AG04450 (cell line): ENCODE data around the gene SEMA3A. TPM values are rescaled to one million over a fixed set of nuclear protein-coding genes. Genes with fewer than 3 reads are reported as not detected.

ENCODE experiments used
- CTCF ChIA-PET: fragments of 300-600, 350-600 bp; formaldehyde crosslinking; extraction: SDS; loops from one replicate; lab custom pipeline; 2022; ENCODE audit warnings: antibody characterized with exemption, inconsistent platforms; lab: Charles Lee
- POLR2A ChIA-PET: fragments of 350-600 bp; formaldehyde crosslinking; extraction: SDS; loops from one replicate; lab custom pipeline; 2021; ENCODE audit warnings: antibody characterized with exemption, inconsistent platforms; lab: Yijun Ruan, JAX
- DNase-seq: peaks from one replicate; pipeline ENCODE4 v3.0.0-alpha.2; 2011; ENCODE audit warnings: low read depth, low spot score
- H3K27ac ChIP-seq: one replicate; pipeline ENCODE4 v1.5.1; 2012; ENCODE audit warnings: low read depth, low read length, control low read depth
- H3K27me3 ChIP-seq: one replicate; pipeline ENCODE4 v1.6.0; 2012; ENCODE audit warnings: low read length; ENCODE audit not compliant: control insufficient read depth, insufficient read depth
- H3K4me3 ChIP-seq: 2 replicates; pipeline ENCODE4 v1.5.1; 2011; ENCODE audit warnings: mild to moderate bottlenecking, low read depth, low read length, control low read depth
- H3K9me3 ChIP-seq: 2 replicates; pipeline ENCODE4 v1.5.1; 2012; ENCODE audit warnings: low read length; ENCODE audit not compliant: control insufficient read depth, insufficient read depth
- CTCF ChIP-seq: IDR thresholded peaks from 2 replicates; pipeline ENCODE4 v1.5.1; 2011; ENCODE audit warnings: low read depth, low read length, control low read depth, inconsistent platforms
- polyA plus RNA-seq: library from polyadenylated mRNA; depleted of rRNA; stranded (reverse); fragments of >200 nt; gene quantifications from 2 replicates; pipeline ENCODE4 v1.2.3, GENCODE V29; 2011

SEMA3A gene
- polyA plus RNA-seq, 1 experiment: 80.2 TPM

- Histone ChIP-seq H3K9me3 (no peaks in the 10 kb centered on the region), H3K27me3 (no peaks in the 10 kb centered on the region), H3K4me3 (no peak overlapping the region), H3K27ac (no peak overlapping the region)
- TF ChIP-seq CTCF: peak; percentile 98
- DNase-seq: peak; percentile 53
- ChIA-PET CTCF (interaction anchor here (0.5 to 16.3 kb wide), 100 partner anchors 9 to 1917 kb away, joined by 3 to 660 read pairs (median 4); partner anchors contain the start of genes SEMA3A and SEMA3D), POLR2A (no interaction called here)
Measured at GRCh38 chr7:83936056-83936708, 258.4 kb downstream of the SEMA3A start.

- peak; percentile 47 for TF ChIP-seq CTCF
- ChIA-PET POLR2A (no interaction called here), CTCF (interaction anchor here (0.5 to 16.3 kb wide), 23 partner anchors 9 to 1916 kb away, joined by 3 to 660 read pairs (median 4); partner anchors contain the start of gene SEMA3A)
- DNase-seq: no peak
- Histone ChIP-seq H3K9me3 (no peaks in the 10 kb centered on the region), H3K4me3 (no peak overlapping the region), H3K27me3 (no peaks in the 10 kb centered on the region), H3K27ac (no peak overlapping the region)
Measured at GRCh38 chr7:83934118-83934734, 260.4 kb downstream of the SEMA3A start.

GRCh38 chr7:83931968-83932367 is 262.6 kb downstream of the SEMA3A start:
- Histone ChIP-seq H3K9me3 (no peaks in the 10 kb centered on the region), H3K27me3 (no peaks in the 10 kb centered on the region), H3K4me3 (no peak overlapping the region), H3K27ac (no peak overlapping the region)
- CTCF ChIA-PET: interaction anchor here (1.4 to 16.3 kb wide), 2 partner anchors 16 to 1095 kb away, joined by 3 to 660 read pairs; no protein-coding TSS in a partner anchor
- no peak for DNase-seq
- TF ChIP-seq CTCF: no peak
- POLR2A ChIA-PET: no interaction called here

- Histone ChIP-seq H3K9me3 (no peaks in the 10 kb centered on the region), H3K27ac (no peak overlapping the region), H3K27me3 (no peaks in the 10 kb centered on the region), H3K4me3 (no peak overlapping the region)
- ChIA-PET CTCF (interaction anchor here (16.3 kb wide), 1 partner anchor 1097 kb away, joined by 660 read pairs; no protein-coding TSS in a partner anchor), POLR2A (no interaction called here)
- no peak for TF ChIP-seq CTCF
- DNase-seq: no peak
Measured at GRCh38 chr7:83930262-83930661, 264.3 kb downstream of the SEMA3A start.

GRCh38 chr7:83925860-83926259 is 268.7 kb downstream of the SEMA3A start:
- H3K27ac ChIP-seq: no peak overlapping the region
- no peaks in the 10 kb centered on the region for H3K9me3 ChIP-seq
- TF ChIP-seq CTCF: no peak
- no peaks in the 10 kb centered on the region for H3K27me3 ChIP-seq
- POLR2A ChIA-PET: no interaction called here
- no peak overlapping the region for H3K4me3 ChIP-seq
- CTCF ChIA-PET: interaction anchor here (1.5 kb wide), 1 partner anchor 10 kb away, joined by 13 read pairs; no protein-coding TSS in a partner anchor
- no peak for DNase-seq
